Stimulated activated naive CD4-positive, alpha-beta T cell (primary cell): ENCODE data around the gene KLK7.
"Not testable (repeated sequence)": the region's sequence is repeated elsewhere in the genome, so short reads cannot be mapped to it uniquely, and the experiment has no call there.

Experiments used
- DNase-seq, 6 experiments: peaks; one replicate each; lab custom pipeline; 2025; lab: John Stamatoyannopoulos, UW

The KLK7 gene

GRCh38 chr19:51012661-51013190 is 29.0 kb upstream of the KLK7 start:
- no peak for DNase-seq

GRCh38 chr19:51010066-51010795 is 26.5 kb upstream of the KLK7 start:
- no peak for DNase-seq

GRCh38 chr19:51009061-51009891 is 25.6 kb upstream of the KLK7 start:
- DNase-seq: no peak

GRCh38 chr19:51007488-51007887 is 23.8 kb upstream of the KLK7 start:
- DNase-seq: no peak

GRCh38 chr19:51006406-51006805 is 22.7 kb upstream of the KLK7 start:
- DNase-seq: no peak

DNA sequence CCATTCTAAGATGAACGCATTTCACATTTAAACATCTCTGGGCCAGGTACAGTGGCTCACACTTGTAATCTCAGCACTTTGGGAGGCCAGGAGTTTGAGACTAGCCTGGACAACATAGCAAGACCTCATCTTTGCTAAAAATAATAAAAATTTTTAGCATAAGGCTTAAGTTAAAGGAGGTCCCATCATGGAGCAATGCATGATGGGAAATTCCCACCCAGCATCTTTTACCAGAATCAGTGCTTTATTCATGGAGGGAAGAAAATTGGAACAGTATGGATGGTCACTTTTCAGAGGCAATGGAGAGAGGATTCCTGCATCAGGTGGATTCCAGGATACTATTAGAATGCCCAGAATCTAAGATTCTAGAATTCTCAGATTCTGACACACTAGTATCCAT is 21.5 kb upstream of the KLK7 start:
- DNase-seq: no peak

GRCh38 chr19:51003316-51003715 is 19.6 kb upstream of the KLK7 start:
- no peak for DNase-seq

- no peak for DNase-seq
Observed at GRCh38 chr19:51002542-51003311, 19.0 kb upstream of the KLK7 start.

- no peak for DNase-seq
Observed at GRCh38 chr19:51002089-51002532, 18.4 kb upstream of the KLK7 start.

DNA sequence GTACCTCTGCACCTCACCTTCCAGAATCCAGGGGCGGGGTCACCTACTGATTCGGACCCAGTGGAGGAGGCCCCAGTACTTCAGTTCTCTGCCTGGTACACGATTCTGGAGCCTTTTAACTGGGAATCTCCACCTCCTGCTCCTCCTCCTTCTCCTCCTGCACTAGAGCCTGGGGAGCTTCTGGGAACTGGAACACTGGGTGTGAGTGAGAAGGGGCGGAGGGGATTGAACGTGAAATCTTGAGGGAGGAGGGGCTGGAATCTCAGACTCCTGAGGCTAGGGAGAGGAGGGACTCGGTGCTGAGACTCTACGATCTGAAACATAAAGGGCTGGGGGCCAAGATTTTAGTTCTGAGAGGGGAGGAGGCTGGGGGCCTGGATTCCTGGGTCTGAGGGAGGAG is 17.8 kb upstream of the KLK7 start, which contains the start of gene KLK8:
Gene KLK8, minus strand, starts transcription at position 90 of the 400 bp plus-strand sequence. CDS start 437 bp downstream, outside the sequence.
- DNase-seq: no peak

DNA sequence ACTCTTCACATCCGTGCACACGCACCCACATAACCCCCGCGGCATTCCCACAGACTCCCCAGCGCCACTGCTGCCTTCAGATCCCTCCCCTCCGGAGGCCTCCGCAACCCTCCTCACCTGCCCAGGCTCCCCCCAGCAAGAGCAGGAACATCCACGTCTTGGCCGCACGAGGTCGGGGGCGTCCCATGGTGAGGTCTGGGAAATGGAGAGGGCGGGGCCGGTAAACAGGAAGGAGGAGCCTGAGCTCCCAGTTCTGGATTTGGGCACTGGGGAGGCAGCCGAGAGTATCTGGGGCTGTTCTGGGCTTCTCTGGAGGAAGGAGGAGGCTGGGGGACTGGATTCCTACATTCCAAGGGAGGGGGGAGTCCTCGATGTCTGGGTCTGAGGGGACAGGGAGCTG is 17.3 kb upstream of the KLK7 start:
- no peak for DNase-seq

DNA sequence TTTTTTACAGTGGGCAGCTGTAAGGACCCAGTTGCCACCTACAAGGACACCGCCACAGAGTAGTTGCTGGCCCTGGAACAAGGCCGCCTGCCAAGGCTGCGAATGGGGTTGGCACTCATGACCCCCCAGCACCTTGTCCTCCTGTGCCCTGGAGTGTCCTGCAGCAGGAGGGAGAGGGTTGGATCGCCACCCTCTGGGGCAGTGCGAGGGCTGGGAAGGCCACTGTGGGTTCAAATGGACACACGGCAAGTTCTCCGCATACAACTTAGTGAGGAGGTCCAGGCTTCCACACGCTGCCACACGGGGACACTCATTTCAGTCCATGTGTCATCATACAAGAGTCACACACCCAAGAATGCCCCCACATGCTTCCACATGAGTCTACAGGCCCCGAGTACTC is 16.7 kb upstream of the KLK7 start:
- DNase-seq: no peak

- DNase-seq: no peak
Observed at GRCh38 chr19:50998686-50999085, 15.0 kb upstream of the KLK7 start.

DNA sequence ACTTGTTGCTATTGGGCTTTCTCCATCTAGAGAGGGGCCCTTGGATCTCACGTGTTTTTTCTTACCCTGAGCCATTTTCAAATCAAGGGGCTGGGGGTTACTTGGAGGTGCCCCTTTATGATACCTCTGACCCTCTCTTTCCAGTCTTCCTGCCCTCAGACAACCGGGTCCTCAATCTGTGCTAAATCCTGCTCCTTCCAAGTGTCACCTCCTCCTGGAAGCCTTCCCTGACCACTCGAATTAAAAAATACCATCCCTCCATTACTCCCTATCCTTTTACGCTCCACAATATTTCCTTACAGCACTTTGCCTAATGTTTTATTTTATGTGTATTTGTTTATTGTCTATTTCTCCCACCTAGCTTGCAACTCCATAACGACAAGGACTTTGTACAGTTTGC is 14.3 kb upstream of the KLK7 start:
- DNase-seq: no peak

DNA sequence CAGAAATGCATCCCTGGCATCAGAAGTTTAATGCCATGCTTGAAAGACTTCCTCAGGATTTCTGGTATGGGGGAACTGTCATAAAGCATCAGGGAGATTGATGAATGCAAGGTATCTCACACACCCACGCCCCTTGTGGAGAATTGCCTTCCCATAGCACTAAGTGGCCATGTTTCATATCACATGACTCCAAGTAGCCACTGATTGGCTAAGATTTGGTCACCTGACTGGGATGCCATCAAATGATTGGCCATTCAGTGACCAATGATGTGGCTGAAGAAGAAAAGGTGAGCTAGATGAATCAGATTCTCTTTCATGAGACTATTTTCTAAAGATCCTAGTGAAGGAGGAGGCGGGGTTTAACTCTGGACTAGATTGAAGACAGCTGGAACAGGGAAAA is 10.4 kb upstream of the KLK7 start:
- no peak for DNase-seq

DNA sequence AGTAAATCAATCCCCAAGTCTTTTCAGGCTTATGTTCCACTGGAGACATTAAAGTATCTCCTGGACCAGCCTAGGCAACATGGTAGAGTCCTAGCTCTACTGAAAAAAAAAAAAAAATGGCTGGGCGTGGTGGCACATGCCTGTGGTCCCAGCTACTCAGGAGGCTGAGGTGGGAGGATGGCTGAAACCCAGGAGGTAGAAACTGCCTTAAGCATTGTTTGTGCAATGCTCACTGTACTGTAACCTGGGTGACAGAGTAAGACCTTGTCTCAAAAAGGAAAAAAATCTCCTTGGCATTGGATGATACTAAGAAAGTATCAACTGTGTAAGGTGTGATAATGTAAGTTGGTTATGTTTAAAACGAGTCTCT is 8.9 kb upstream of the KLK7 start:
- DNase-seq: no peak

DNA sequence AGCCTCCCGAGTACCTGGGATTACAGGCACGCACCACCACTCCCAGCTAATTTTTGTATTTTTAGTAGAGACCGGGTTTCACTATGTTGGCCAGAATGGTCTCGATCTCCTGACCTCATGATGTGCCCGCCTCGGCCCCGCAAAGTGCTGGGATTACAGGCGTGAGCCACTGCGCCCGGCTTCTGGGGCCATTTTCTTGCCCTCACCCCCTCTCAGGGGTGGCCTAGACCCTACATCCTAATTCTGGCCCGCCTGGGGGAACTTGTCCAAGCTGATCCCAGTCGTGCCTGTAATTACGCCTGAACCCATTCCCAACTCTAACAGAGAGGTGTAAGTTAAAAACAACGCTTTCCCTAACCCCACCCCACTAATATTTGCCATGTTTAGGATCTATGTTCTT is 699 bp upstream of the KLK7 start:
- DNase-seq: not testable (repeated sequence)

- DNase-seq: no peak
Observed at GRCh38 chr19:50982186-50982585, 1.5 kb downstream of the KLK7 start.

DNA sequence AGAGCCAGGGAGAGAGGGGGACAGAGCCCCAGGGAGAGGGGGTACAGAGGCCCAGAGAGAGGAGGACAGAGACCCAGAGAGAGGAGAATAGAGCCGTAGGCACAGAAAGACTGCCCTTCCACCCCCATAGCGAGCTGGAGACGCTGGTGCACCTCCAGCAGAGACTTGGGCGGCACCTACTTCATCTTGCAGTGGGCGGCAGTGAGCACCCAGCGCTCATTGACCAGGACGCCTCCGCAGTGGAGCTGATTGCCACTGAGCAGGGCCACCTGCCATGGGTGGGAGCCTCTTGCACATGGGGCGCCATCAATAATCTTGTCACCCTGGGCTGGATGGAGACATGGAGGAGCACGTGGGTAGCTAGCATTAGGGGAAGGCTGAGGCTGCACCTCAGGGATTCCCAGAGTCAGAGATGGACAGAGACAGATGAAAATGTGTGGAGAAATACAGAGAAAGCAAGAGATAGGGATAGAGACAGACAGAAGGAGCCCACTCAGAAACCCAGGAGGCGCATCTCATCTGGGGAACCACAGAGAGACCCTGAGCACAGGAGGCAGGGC is 2.0 kb downstream of the KLK7 start:
- no peak for DNase-seq

DNA sequence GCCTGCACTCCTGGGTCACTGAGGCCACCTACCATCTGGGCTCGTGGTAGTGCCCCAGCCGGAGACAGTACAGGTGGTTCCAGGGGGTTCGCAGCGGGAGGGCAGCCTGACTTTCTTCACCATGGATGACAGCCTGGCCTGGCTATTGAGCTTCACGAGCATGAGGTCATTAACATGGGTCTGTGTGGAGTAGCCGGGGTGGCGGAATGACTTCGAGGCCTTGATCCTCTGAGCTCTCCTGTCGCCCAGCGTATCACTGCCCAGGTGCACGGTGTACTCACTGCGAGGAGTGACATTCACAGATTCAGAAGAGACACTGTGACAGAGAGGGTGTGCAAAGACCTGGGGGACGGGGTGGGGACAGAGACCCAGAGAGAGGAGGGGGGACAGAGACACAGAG is 3.5 kb downstream of the KLK7 start:
- no peak for DNase-seq

DNA sequence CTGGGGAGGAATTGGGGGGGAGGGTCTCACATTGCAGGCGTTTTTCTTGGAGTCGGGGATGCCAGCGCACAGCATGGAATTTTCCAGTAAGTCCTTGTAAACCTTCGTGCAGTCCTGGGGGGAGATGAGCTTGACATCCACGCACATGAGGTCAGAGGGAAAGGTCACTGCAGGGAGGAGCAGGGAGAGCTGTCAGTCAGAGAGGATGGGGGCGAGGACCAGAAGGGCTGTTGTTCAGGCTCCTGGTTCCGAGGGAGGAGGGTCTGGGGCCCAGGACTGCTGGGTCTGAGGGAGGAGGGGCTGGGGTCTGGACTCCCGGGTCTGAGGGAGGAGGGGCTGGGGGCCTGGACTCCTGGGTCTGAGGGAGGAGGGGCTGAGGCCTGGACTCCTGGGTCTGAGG is 4.0 kb downstream of the KLK7 start:
- DNase-seq: no peak

DNA sequence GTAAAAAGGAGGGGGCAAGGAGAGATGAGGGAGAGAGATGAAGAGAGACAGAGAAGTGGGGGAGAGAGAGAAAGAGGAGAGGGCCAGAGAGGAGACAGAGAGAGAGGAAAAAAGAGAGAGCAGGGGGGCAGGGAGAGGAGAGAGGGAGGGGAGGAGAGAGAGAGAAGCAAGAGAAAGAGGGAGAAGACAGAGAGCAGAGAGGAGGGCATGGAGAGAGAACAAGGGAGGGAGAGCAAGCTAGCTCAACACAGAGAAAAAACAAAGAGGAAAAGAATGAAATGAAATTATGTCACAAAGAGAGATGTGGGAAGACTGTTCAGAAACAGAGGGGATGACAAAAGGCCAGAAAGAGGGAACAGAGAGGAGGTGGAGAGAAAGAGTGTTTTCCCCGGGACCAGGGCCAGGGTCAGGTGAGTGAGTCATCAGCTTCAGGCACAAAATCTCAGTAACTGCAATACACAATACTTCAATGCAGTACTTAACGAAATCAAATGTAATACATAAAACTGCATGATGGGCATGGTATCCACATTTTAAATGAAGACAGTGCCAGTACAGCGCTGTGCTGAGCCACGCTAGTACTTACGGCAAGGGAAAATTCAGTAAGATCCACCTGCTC is 4.8 kb downstream of the KLK7 start:
- DNase-seq: no peak
